ENCODE data around the gene WNT7B.
"Not testable (repeated sequence)": the region's sequence is repeated elsewhere in the genome, so short reads cannot be mapped to it uniquely, and the experiment has no call there.

Gene WNT7B

GRCh38 chr22:46008291-46008690 lies 31.3 kb upstream of the WNT7B start:
- DNase-seq (ENCODE audit: low read depth): no peak

GRCh38 chr22:46007848-46008261 lies 30.9 kb upstream of the WNT7B start:
- DNase-seq (ENCODE audit: low read depth): peak; percentile 72

GRCh38 chr22:46007003-46007847 lies 30.3 kb upstream of the WNT7B start:
- no peak for DNase-seq (ENCODE audit: low read depth)

- no peak for DNase-seq (ENCODE audit: low read depth)
Observed at GRCh38 chr22:46006379-46007002, 29.5 kb upstream of the WNT7B start.

GRCh38 chr22:46005116-46005705 lies 28.2 kb upstream of the WNT7B start:
- not testable (repeated sequence) for DNase-seq (ENCODE audit: low read depth)

- DNase-seq (ENCODE audit: low read depth): no peak
Observed at GRCh38 chr22:46004105-46004866, 27.3 kb upstream of the WNT7B start.

- DNase-seq (ENCODE audit: low read depth): no peak
Observed at GRCh38 chr22:46003271-46004091, 26.5 kb upstream of the WNT7B start.

- DNase-seq (ENCODE audit: low read depth): no peak
Observed at GRCh38 chr22:46002757-46003270, 25.9 kb upstream of the WNT7B start.

GRCh38 chr22:46001426-46002106 lies 24.6 kb upstream of the WNT7B start:
- no peak for DNase-seq (ENCODE audit: low read depth)

- DNase-seq (ENCODE audit: low read depth): no peak
Observed at GRCh38 chr22:46001046-46001425, 24.1 kb upstream of the WNT7B start.

- no peak for DNase-seq (ENCODE audit: low read depth)
Observed at GRCh38 chr22:46000081-46001027, 23.4 kb upstream of the WNT7B start.

- no peak for DNase-seq (ENCODE audit: low read depth)
Observed at GRCh38 chr22:45999379-45999971, 22.5 kb upstream of the WNT7B start.

GRCh38 chr22:45998638-45999378 lies 21.8 kb upstream of the WNT7B start:
- DNase-seq (ENCODE audit: low read depth): no peak

- DNase-seq (ENCODE audit: low read depth): no peak
Observed at GRCh38 chr22:45997777-45998637, 21.0 kb upstream of the WNT7B start.

- DNase-seq (ENCODE audit: low read depth): peak; percentile 62
Observed at GRCh38 chr22:45997077-45997776, 20.3 kb upstream of the WNT7B start.

GRCh38 chr22:45996241-45997076 lies 19.5 kb upstream of the WNT7B start:
- no peak for DNase-seq (ENCODE audit: low read depth)
